Ovary (tissue), 9 donors: ENCODE data around the gene ALG1. TPM values are rescaled to one million over a fixed set of nuclear protein-coding genes. Genes with fewer than 3 reads are reported as not detected.
A peak's percentile ranks its signal among the peaks of the same experiment; 100 is the strongest.
"Not testable (repeated sequence)": the region's sequence is repeated elsewhere in the genome, so short reads cannot be mapped to it uniquely, and the experiment has no call there.

Experiments used
- DNase-seq, 5 donors: peaks; one replicate each; pipeline ENCODE4 v3.0.0-alpha.2; 2019 to 2020
- H3K27ac ChIP-seq, 2 donors: fragments of 200-600 bp; one replicate each; pipeline versions ENCODE4 v1.5.1 to v1.8.0; 2019 to 2022
- H3K27me3 ChIP-seq: fragments of 200-600 bp; one replicate; pipeline ENCODE4 v1.8.0; 2022
- H3K36me3 ChIP-seq: fragments of 200-600 bp; sonication (generic); one replicate; pipeline ENCODE4 v1.5.1; 2019
- H3K4me1 ChIP-seq: one replicate; pipeline ENCODE4 v1.8.1; 2013; ENCODE audit warnings: mild to moderate bottlenecking, moderate library complexity; ENCODE audit not compliant: insufficient read depth
- H3K4me3 ChIP-seq: fragments of 200-600 bp; sonication (generic); one replicate; pipeline ENCODE4 v1.5.1; 2017
- H3K9me3 ChIP-seq, 2 donors: fragments of 200-600 bp in 1 of 2; sonication (generic) in 1 of 2; one replicate each; pipeline versions ENCODE4 v1.5.1 to v1.8.1; 2013 to 2019; ENCODE audit warnings: mild to moderate bottlenecking in 1 of 2, moderate library complexity in 1 of 2
- CTCF ChIP-seq, 3 donors: fragments of 450-650 bp in 2 of 3; fragments of 200-600 bp in 1 of 3; IDR thresholded peaks; one replicate each; pipeline versions ENCODE4 v1.5.1 to v1.8.0; 2016 to 2022; ENCODE audit warnings: antibody characterized with exemption in 3 of 3, mild to moderate bottlenecking in 1 of 3
- POLR2A ChIP-seq: fragments of 450-650 bp; IDR thresholded peaks from one replicate; pipeline ENCODE4 v1.6.1; 2017; ENCODE audit warnings: antibody characterized with exemption, mild to moderate bottlenecking, moderate library complexity
- WGBS, 3 donors: extraction: QIAGEN DNeasy Blood & Tissue Kit in 1 of 3; methylation state at CpG; one replicate each; pipeline versions ENCODE4 v1.1.5 to v1.1.7; 2013 to 2017; 5-methylcytosine and 5-hydroxymethylcytosine counted together
- intact Hi-C, 4 donors: fragments of 100-400 bp; cut with DNase I; formaldehyde crosslinking; loops; one replicate each; pipeline versions ENCODE4 v1.11.0 to v1.15.1; 2022 to 2023
- polyA plus RNA-seq, 2 donors: library from polyadenylated mRNA; stranded (reverse); fragments of 200-250 nt in 1 of 2; fragments of 350-450 nt in 1 of 2; fragmentation: Illumina TruSeq in 1 of 2; extraction: RNeasy Lipid Tissue Mini Kit (QIAGEN cat#74804) in 1 of 2; gene quantifications; one replicate each; pipeline ENCODE4 v1.2.3, GENCODE V29; 2013 to 2014
- total RNA-seq, 7 donors: library from RNA; depleted of rRNA in 2 of 7; stranded (reverse); fragments of >200 nt in 2 of 7; fragmentation: NEBNext Ultra II Directional in 3 of 7; extraction: Animal tissue kit (Norgen Biotek cat#: 25700) in 3 of 7; gene quantifications; one replicate each; pipeline versions ENCODE4 v1.1.0 to v1.2.4, GENCODE V29; 2016 to 2023
- donor health status: DM: no; HTN: no; CAD: no; lungs with moderate emphysema.
- donor health status: DM: no; HTN: no; CAD: no.
- donor health status: Bipolar disorder and iron deficiency.
- donor health status: DM: yes; HTN: yes; CAD: no.
- donor health status: DM: no; HTN: no; CAD: no.
- donor health status: DM: yes; HTN: yes; CAD: no.

Gene ALG1
- total and polyA plus RNA-seq, 9 donors: 9.1 to 21.3 (median 15.5) TPM

GRCh38 chr16:5078626-5079025, 7.0 kb downstream of the ALG1 start:
- no peak for DNase-seq
- intact Hi-C loops: no loop called here
- no peaks in the 10 kb centered on the region for H3K27me3 ChIP-seq
- no peak overlapping the region for H3K27ac ChIP-seq
- no peaks in the 10 kb centered on the region for H3K4me1 ChIP-seq
- 89 to 91% (median 90%) methylated on average over 17 of the region's 17 CpGs for WGBS, 3 donors
- no peaks in the 10 kb centered on the region for H3K36me3 ChIP-seq
- H3K9me3 ChIP-seq: no peaks in the 10 kb centered on the region
- no peak overlapping the region for H3K4me3 ChIP-seq
- no peak for TF ChIP-seq POLR2A

GRCh38 chr16:5080461-5080860, 8.8 kb downstream of the ALG1 start:
- H3K27ac ChIP-seq, H3K36me3 ChIP-seq, DNase-seq, H3K4me1 ChIP-seq, H3K4me3 ChIP-seq, intact Hi-C loops, H3K9me3 ChIP-seq, H3K27me3 ChIP-seq: not testable (repeated sequence)
- 86 to 92% (median 87%) methylated on average over 9 to 12 of the region's 12 CpGs for WGBS, 3 donors

- H3K27me3 ChIP-seq, DNase-seq, H3K4me3 ChIP-seq, H3K9me3 ChIP-seq, H3K4me1 ChIP-seq, H3K36me3 ChIP-seq, H3K27ac ChIP-seq, intact Hi-C loops: not testable (repeated sequence)
- 80 to 93% (median 82%) methylated on average over 8 to 9 of the region's 9 CpGs for WGBS, 3 donors
These were observed 9.4 kb downstream of the ALG1 start for GRCh38 chr16:5080996-5081395.

GRCh38 chr16:5083646-5084045, 12.0 kb downstream of the ALG1 start:
- H3K4me3 ChIP-seq, H3K27me3 ChIP-seq, H3K9me3 ChIP-seq, H3K27ac ChIP-seq, H3K36me3 ChIP-seq, DNase-seq, H3K4me1 ChIP-seq, intact Hi-C loops: not testable (repeated sequence)
- WGBS, 3 donors: 80 to 87% (median 82%) methylated on average over 9 of the region's 9 CpGs

- H3K36me3 ChIP-seq, intact Hi-C loops, H3K9me3 ChIP-seq, H3K27me3 ChIP-seq, DNase-seq, H3K4me3 ChIP-seq, H3K27ac ChIP-seq, H3K4me1 ChIP-seq: not testable (repeated sequence)
- 81 to 84% (median 82%) methylated on average over 11 of the region's 11 CpGs for WGBS, 3 donors
These were observed 12.6 kb downstream of the ALG1 start for GRCh38 chr16:5084099-5084731.

- DNase-seq: peak in 1 of 5 donors; percentile 45
- intact Hi-C loops, H3K27me3 ChIP-seq, H3K36me3 ChIP-seq, H3K4me3 ChIP-seq, H3K27ac ChIP-seq, H3K4me1 ChIP-seq, H3K9me3 ChIP-seq: not testable (repeated sequence)
- WGBS, 3 donors: 64 to 65% (median 64%) methylated on average over 10 of the region's 10 CpGs
- TF ChIP-seq CTCF (IDR thresholded peaks at IDR 0.05): peak in 2 of 3 donors; percentile 14 to 16
These were observed 13.2 kb downstream of the ALG1 start for GRCh38 chr16:5084802-5085201.

- DNase-seq, H3K4me1 ChIP-seq, H3K9me3 ChIP-seq, H3K36me3 ChIP-seq, H3K27me3 ChIP-seq, H3K27ac ChIP-seq, H3K4me3 ChIP-seq, intact Hi-C loops: not testable (repeated sequence)
- WGBS, 3 donors: 83 to 88% (median 87%) methylated on average over 11 of the region's 11 CpGs
These were observed 14.1 kb downstream of the ALG1 start for GRCh38 chr16:5085716-5086115.

GRCh38 chr16:5088086-5088790, 16.6 kb downstream of the ALG1 start:
- H3K4me1 ChIP-seq, H3K9me3 ChIP-seq, H3K27me3 ChIP-seq, DNase-seq, intact Hi-C loops, H3K36me3 ChIP-seq, H3K4me3 ChIP-seq, H3K27ac ChIP-seq: not testable (repeated sequence)
- WGBS, 3 donors: 88 to 93% (median 88%) methylated on average over 18 of the region's 18 CpGs

GRCh38 chr16:5088936-5089335, 17.3 kb downstream of the ALG1 start:
- WGBS, 3 donors: 82 to 88% (median 88%) methylated on average over 17 of the region's 17 CpGs
- H3K4me3 ChIP-seq, H3K27me3 ChIP-seq, intact Hi-C loops, H3K4me1 ChIP-seq, H3K27ac ChIP-seq, H3K9me3 ChIP-seq, DNase-seq, H3K36me3 ChIP-seq: not testable (repeated sequence)

- H3K27me3 ChIP-seq, H3K4me3 ChIP-seq, H3K36me3 ChIP-seq, DNase-seq, H3K4me1 ChIP-seq, intact Hi-C loops, H3K9me3 ChIP-seq, H3K27ac ChIP-seq: not testable (repeated sequence)
- 80 to 88% (median 85%) methylated on average over 26 of the region's 26 CpGs for WGBS, 3 donors
These were observed 18.4 kb downstream of the ALG1 start for GRCh38 chr16:5089911-5090555.

- H3K27ac ChIP-seq, DNase-seq, H3K9me3 ChIP-seq, H3K36me3 ChIP-seq, H3K4me3 ChIP-seq, intact Hi-C loops, H3K27me3 ChIP-seq, H3K4me1 ChIP-seq: not testable (repeated sequence)
- 85 to 89% (median 88%) methylated on average over 9 of the region's 9 CpGs for WGBS, 3 donors
These were observed 18.9 kb downstream of the ALG1 start for GRCh38 chr16:5090592-5090991.
